Neuronal stem cell (in vitro differentiated cells): Measurements from ENCODE around the gene UMAD1.
"Not testable (repeated sequence)": the region's sequence is repeated elsewhere in the genome, so short reads cannot be mapped to it uniquely, and the experiment has no call there.

Source experiments
- DNase-seq: peaks from one replicate; pipeline ENCODE4 v3.0.0-alpha.2; 2013; ENCODE audit warnings: low spot score
- H2AFZ ChIP-seq: one replicate; pipeline ENCODE4 v1.6.1; 2013; ENCODE audit warnings: mild to moderate bottlenecking, low read length, inconsistent platforms
- H2AK5ac ChIP-seq: 2 replicates; pipeline ENCODE4 v1.6.1; 2013; ENCODE audit warnings: low read depth, mild to moderate bottlenecking, inconsistent platforms, low read length, moderate library complexity, mixed read lengths
- H2BK120ac ChIP-seq: 2 replicates; pipeline ENCODE4 v1.6.1; 2013; ENCODE audit warnings: low read depth, mild to moderate bottlenecking, inconsistent platforms, low read length, moderate library complexity, mixed read lengths
- H2BK12ac ChIP-seq: one replicate; pipeline ENCODE4 v1.6.1; 2013; ENCODE audit warnings: low read length, inconsistent platforms
- H2BK15ac ChIP-seq: 2 replicates; pipeline ENCODE4 v1.6.1; 2013; ENCODE audit warnings: mild to moderate bottlenecking, low read length, inconsistent platforms, mixed read lengths
- H2BK5ac ChIP-seq: one replicate; pipeline ENCODE4 v1.6.1; 2013; ENCODE audit warnings: inconsistent platforms, mild to moderate bottlenecking, low read length, moderate library complexity
- H3K14ac ChIP-seq: one replicate; pipeline ENCODE4 v1.6.1; 2013; ENCODE audit warnings: low read length, inconsistent platforms
- H3K18ac ChIP-seq: 2 replicates; pipeline ENCODE4 v1.6.1; 2013; ENCODE audit warnings: low read length, inconsistent platforms
- H3K23ac ChIP-seq: 2 replicates; pipeline ENCODE4 v1.6.1; 2013; ENCODE audit warnings: low read depth, mild to moderate bottlenecking, mixed read lengths, low read length, inconsistent platforms; ENCODE audit not compliant: poor library complexity
- H3K27ac ChIP-seq: replicated peaks from 3 replicates; pipeline ENCODE4 v1.5.1; 2013; ENCODE audit warnings: low read length, inconsistent platforms
- H3K27me3 ChIP-seq, 3 experiments: 2 replicates each; pipeline ENCODE4 v1.6.1; 2013; ENCODE audit warnings: low read length in 3 of 3, mild to moderate bottlenecking in 2 of 3, inconsistent platforms in 1 of 3, low read depth in 1 of 3, mixed read lengths in 1 of 3, moderate library complexity in 1 of 3; ENCODE audit not compliant: control insufficient read depth in 3 of 3, insufficient read depth in 3 of 3
- H3K36me3 ChIP-seq, 2 donors: replicated peaks in 1 of 2; 2 replicates each; pipeline ENCODE4 v1.6.1; 2013; ENCODE audit warnings: low read length in 2 of 2; ENCODE audit not compliant: control insufficient read depth in 2 of 2, insufficient read depth in 2 of 2
- H3K4ac ChIP-seq: 2 replicates; pipeline ENCODE4 v1.6.1; 2013; ENCODE audit warnings: inconsistent platforms, mild to moderate bottlenecking, low read length, moderate library complexity
- H3K4me1 ChIP-seq, 2 donors: 1 replicate in 1 of 2; 2 replicates in 1 of 2; pipeline ENCODE4 v1.6.1; 2013; ENCODE audit warnings: low read length in 2 of 2, low read depth in 1 of 2; ENCODE audit not compliant: control insufficient read depth in 2 of 2, insufficient read depth in 1 of 2
- H3K4me2 ChIP-seq: one replicate; pipeline ENCODE4 v1.6.1; 2013; ENCODE audit warnings: mild to moderate bottlenecking, low read length, inconsistent platforms; ENCODE audit not compliant: insufficient read depth, poor library complexity, severe bottlenecking
- H3K4me3 ChIP-seq, 2 donors: 2 replicates each; pipeline ENCODE4 v1.5.1; 2013; ENCODE audit warnings: low read length in 2 of 2, mild to moderate bottlenecking in 2 of 2, inconsistent platforms in 1 of 2, moderate library complexity in 1 of 2
- H3K79me1 ChIP-seq: one replicate; pipeline ENCODE4 v1.6.1; 2013; ENCODE audit warnings: low read depth, mild to moderate bottlenecking, inconsistent platforms, low read length, moderate library complexity
- H3K9ac ChIP-seq: one replicate; pipeline ENCODE4 v1.6.1; 2013; ENCODE audit warnings: mild to moderate bottlenecking, low read depth, low read length, inconsistent platforms; ENCODE audit not compliant: poor library complexity
- H3K9me3 ChIP-seq, 2 donors: replicated peaks in 1 of 2; 2 replicates each; pipeline versions ENCODE3 to v1.6.1; 2013; ENCODE audit warnings: low read length in 2 of 2, mild to moderate bottlenecking in 2 of 2, inconsistent platforms in 1 of 2, low read depth in 1 of 2, mixed read lengths in 1 of 2, moderate library complexity in 1 of 2; ENCODE audit not compliant: control insufficient read depth in 2 of 2, insufficient read depth in 1 of 2
- H4K8ac ChIP-seq: one replicate; pipeline ENCODE4 v1.6.1; 2013; ENCODE audit warnings: low read depth, mild to moderate bottlenecking, inconsistent platforms, low read length, moderate library complexity
- H4K91ac ChIP-seq: one replicate; pipeline ENCODE4 v1.6.1; 2013; ENCODE audit warnings: low read length, low read depth, mild to moderate bottlenecking, inconsistent platforms; ENCODE audit not compliant: poor library complexity
- WGBS, 2 donors: extraction: QIAGEN DNeasy Blood & Tissue Kit; methylation state at CpG; one replicate each; pipeline ENCODE4 v1.1.7; 2013; ENCODE audit warnings: missing lambda C conversion rate in 2 of 2, mixed read lengths in 1 of 2; ENCODE audit not compliant: insufficient read length in 2 of 2, insufficient replicate concordance in 1 of 2; ENCODE audit errors: extremely low coverage in 2 of 2; 5-methylcytosine and 5-hydroxymethylcytosine counted together

The UMAD1 gene

GRCh38 chr7:7656459-7656858, 15.9 kb downstream of the UMAD1 start:
- not testable (repeated sequence) for H2BK120ac ChIP-seq, H2BK15ac ChIP-seq, H3K4me3 ChIP-seq, H2BK12ac ChIP-seq, H2AK5ac ChIP-seq, H3K14ac ChIP-seq, H2AFZ ChIP-seq, H2BK5ac ChIP-seq, H3K36me3 ChIP-seq, H4K91ac ChIP-seq, H3K9ac ChIP-seq, H3K4me1 ChIP-seq, H3K23ac ChIP-seq, H3K79me1 ChIP-seq, H4K8ac ChIP-seq, H3K27ac ChIP-seq, H3K18ac ChIP-seq, H3K4ac ChIP-seq, H3K27me3 ChIP-seq, H3K9me3 ChIP-seq, DNase-seq, H3K4me2 ChIP-seq
- WGBS, 2 donors: no CpG with 5 or more reads among the region's 3 CpGs

- Histone ChIP-seq H4K91ac (no peak overlapping the region), H2AFZ (no peak overlapping the region), H3K36me3 (no peaks in the 10 kb centered on the region), H2AK5ac (no peak overlapping the region), H3K27ac (no peak overlapping the region), H4K8ac (no peak overlapping the region), H2BK12ac (no peak overlapping the region), H3K9me3 (no peaks in the 10 kb centered on the region), H2BK15ac (no peak overlapping the region), H3K18ac (peak overlapping the region; percentile 20), H3K4me1 (peaks cover 0 to 2% of the 10 kb centered on the region in 2 donors), H3K4ac (no peak overlapping the region), H3K14ac (no peak overlapping the region), H3K4me2 (no peak overlapping the region), H3K27me3 (no peaks in the 10 kb centered on the region), H3K23ac (no peak overlapping the region), H2BK120ac (no peak overlapping the region), H3K79me1 (no peaks in the 10 kb centered on the region), H3K9ac (no peak overlapping the region), H3K4me3 (no peak overlapping the region), H2BK5ac (no peak overlapping the region)
- WGBS, 2 donors: no CpG with 5 or more reads among the region's 6 CpGs
- DNase-seq: no peak
Observed at GRCh38 chr7:7662527-7662926, 22.0 kb downstream of the UMAD1 start.

GRCh38 chr7:7664291-7664690, 23.7 kb downstream of the UMAD1 start:
- H3K14ac ChIP-seq: no peak overlapping the region
- H4K8ac ChIP-seq: no peak overlapping the region
- no peaks in the 10 kb centered on the region for H3K27me3 ChIP-seq
- no peak overlapping the region for H3K9ac ChIP-seq
- no peaks in the 10 kb centered on the region for H3K79me1 ChIP-seq
- H3K4me3 ChIP-seq: no peak overlapping the region
- no peak overlapping the region for H2BK5ac ChIP-seq
- H3K23ac ChIP-seq: no peak overlapping the region
- no peaks in the 10 kb centered on the region for H3K36me3 ChIP-seq
- H3K4me1 ChIP-seq: peaks cover 0 to 2% of the 10 kb centered on the region in 2 donors
- 100% methylated on average over 1 of the region's 3 CpGs; no CpG with 5 or more reads in 1 of the 2 donors for WGBS, 2 donors
- no peak overlapping the region for H3K18ac ChIP-seq
- no peak overlapping the region for H3K4ac ChIP-seq
- no peak overlapping the region for H2BK15ac ChIP-seq
- no peak overlapping the region for H2AFZ ChIP-seq
- no peak overlapping the region for H3K4me2 ChIP-seq
- H2BK120ac ChIP-seq: no peak overlapping the region
- DNase-seq: no peak
- no peak overlapping the region for H4K91ac ChIP-seq
- no peaks in the 10 kb centered on the region for H3K9me3 ChIP-seq
- H2AK5ac ChIP-seq: no peak overlapping the region
- H3K27ac ChIP-seq: no peak overlapping the region
- no peak overlapping the region for H2BK12ac ChIP-seq

- Histone ChIP-seq H2BK5ac (no peak overlapping the region), H3K4me3 (no peak overlapping the region), H3K79me1 (no peaks in the 10 kb centered on the region), H2BK12ac (no peak overlapping the region), H3K4ac (no peak overlapping the region), H3K9ac (no peak overlapping the region), H2AK5ac (no peak overlapping the region), H3K18ac (no peak overlapping the region), H4K8ac (no peak overlapping the region), H2BK15ac (no peak overlapping the region), H3K36me3 (no peaks in the 10 kb centered on the region), H3K27ac (no peak overlapping the region), H3K14ac (no peak overlapping the region), H3K9me3 (no peaks in the 10 kb centered on the region), H3K4me2 (no peak overlapping the region), H3K4me1 (peaks cover 0 to 2% of the 10 kb centered on the region in 2 donors), H3K27me3 (no peaks in the 10 kb centered on the region), H2AFZ (no peak overlapping the region), H2BK120ac (no peak overlapping the region), H4K91ac (no peak overlapping the region), H3K23ac (no peak overlapping the region)
- no CpG with 5 or more reads among the region's 1 CpG for WGBS, 2 donors
- no peak for DNase-seq
Observed at GRCh38 chr7:7665031-7665430, 24.5 kb downstream of the UMAD1 start.
